Memory B cell (primary cell): Measurements from ENCODE around the gene SETD2.

ENCODE experiments used
- ATAC-seq: fragments of 150-1000 bp; cut with Tn5 transposase; 2 replicates; pipeline ENCODE4 v1.10.0; 2021; ENCODE audit warnings: low read depth, mild to moderate bottlenecking, moderate library complexity
- DNase-seq, 2 donors: peaks; one replicate each; pipeline ENCODE4 v3.0.0; 2022; ENCODE audit warnings: low spot score in 2 of 2
- H3K27ac Mint-ChIP-seq: one replicate; pipeline ENCODE4 v1.8.0; 2022; ENCODE audit warnings: mild to moderate bottlenecking, moderate library complexity, mixed read lengths
- H3K27me3 Mint-ChIP-seq: one replicate; pipeline ENCODE4 v1.8.0; 2022; ENCODE audit warnings: mixed read lengths
- H3K36me3 Mint-ChIP-seq: one replicate; pipeline ENCODE4 v1.8.0; 2022; ENCODE audit warnings: mild to moderate bottlenecking, mixed read lengths
- H3K4me1 Mint-ChIP-seq: one replicate; pipeline ENCODE4 v1.8.0; 2022; ENCODE audit warnings: mixed read lengths
- H3K4me3 Mint-ChIP-seq: one replicate; pipeline ENCODE4 v1.8.0; 2022; ENCODE audit warnings: mild to moderate bottlenecking, moderate library complexity, mixed read lengths
- H3K9me3 Mint-ChIP-seq: one replicate; pipeline ENCODE4 v1.8.0; 2022; ENCODE audit warnings: mixed read lengths

The SETD2 gene

GRCh38 chr3:47003461-47004368 is 160.2 kb downstream of the SETD2 start:
- DNase-seq = no peak
- Mint-ChIP-seq H3K36me3 (peaks cover 12% of the 10 kb centered on the region), H3K27me3 (no peaks in the 10 kb centered on the region), H3K4me3 (no peak overlapping the region), H3K27ac (no peak overlapping the region), H3K4me1 (peaks cover 2% of the 10 kb centered on the region), H3K9me3 (no peaks in the 10 kb centered on the region)
- no peak for ATAC-seq

GRCh38 chr3:47003056-47003410 is 160.9 kb downstream of the SETD2 start:
- DNase-seq (no peak), ATAC-seq (no peak)
- Mint-ChIP-seq H3K36me3 (peaks cover 12% of the 10 kb centered on the region), H3K4me1 (peaks cover 7% of the 10 kb centered on the region), H3K27ac (no peak overlapping the region), H3K4me3 (no peak overlapping the region), H3K9me3 (no peaks in the 10 kb centered on the region), H3K27me3 (no peaks in the 10 kb centered on the region)

GRCh38 chr3:47002171-47003055 is 161.5 kb downstream of the SETD2 start:
- no peak for DNase-seq
- peaks cover 12% of the 10 kb centered on the region for H3K36me3 Mint-ChIP-seq

GRCh38 chr3:47001731-47002170 is 162.2 kb downstream of the SETD2 start:
- ATAC-seq = no peak
- no peak overlapping the region for H3K4me3 Mint-ChIP-seq
- peaks cover 13% of the 10 kb centered on the region for H3K4me1 Mint-ChIP-seq
- H3K27ac Mint-ChIP-seq = no peak overlapping the region
- H3K27me3 Mint-ChIP-seq = no peaks in the 10 kb centered on the region
- no peak for DNase-seq
- no peaks in the 10 kb centered on the region for H3K9me3 Mint-ChIP-seq
- peaks cover 12% of the 10 kb centered on the region for H3K36me3 Mint-ChIP-seq

More at GRCh38 chr3:47002171-47003055, 161.5 kb downstream of the SETD2 start:
- H3K4me3 Mint-ChIP-seq = no peak overlapping the region
- H3K4me1 Mint-ChIP-seq = peaks cover 8% of the 10 kb centered on the region
- no peaks in the 10 kb centered on the region for H3K27me3 Mint-ChIP-seq
- no peak for ATAC-seq
- no peaks in the 10 kb centered on the region for H3K9me3 Mint-ChIP-seq
- H3K27ac Mint-ChIP-seq = no peak overlapping the region

- H3K36me3 Mint-ChIP-seq = peaks cover 12% of the 10 kb centered on the region
- H3K27ac Mint-ChIP-seq = no peak overlapping the region
- peaks cover 14% of the 10 kb centered on the region for H3K4me1 Mint-ChIP-seq
- no peak overlapping the region for H3K4me3 Mint-ChIP-seq
- DNase-seq (no peak), ATAC-seq (no peak)
- no peaks in the 10 kb centered on the region for H3K9me3 Mint-ChIP-seq
- H3K27me3 Mint-ChIP-seq = no peaks in the 10 kb centered on the region
These were observed 162.8 kb downstream of the SETD2 start for GRCh38 chr3:47000922-47001730.

GRCh38 chr3:47000198-47000815 is 163.6 kb downstream of the SETD2 start:
- Mint-ChIP-seq H3K27ac (no peak overlapping the region), H3K4me3 (no peak overlapping the region), H3K36me3 (peaks cover 10% of the 10 kb centered on the region), H3K4me1 (peaks cover 14% of the 10 kb centered on the region), H3K9me3 (no peaks in the 10 kb centered on the region), H3K27me3 (no peaks in the 10 kb centered on the region)
- no peak for DNase-seq
- no peak for ATAC-seq

- peaks cover 14% of the 10 kb centered on the region for H3K4me1 Mint-ChIP-seq
- no peak for DNase-seq
- peaks cover 10% of the 10 kb centered on the region for H3K36me3 Mint-ChIP-seq
- no peak for ATAC-seq
- no peak overlapping the region for H3K4me3 Mint-ChIP-seq
- H3K27ac Mint-ChIP-seq = no peak overlapping the region
- H3K9me3 Mint-ChIP-seq = no peaks in the 10 kb centered on the region
- no peaks in the 10 kb centered on the region for H3K27me3 Mint-ChIP-seq
These were observed 164.3 kb downstream of the SETD2 start for GRCh38 chr3:46999516-47000197.

GRCh38 chr3:46998852-46999515 is 164.9 kb downstream of the SETD2 start:
- Mint-ChIP-seq H3K9me3 (no peaks in the 10 kb centered on the region), H3K36me3 (peaks cover 8% of the 10 kb centered on the region), H3K27ac (no peak overlapping the region), H3K4me1 (peaks cover 14% of the 10 kb centered on the region), H3K27me3 (no peaks in the 10 kb centered on the region), H3K4me3 (no peak overlapping the region)
- ATAC-seq = no peak
- DNase-seq = no peak

- no peak overlapping the region for H3K27ac Mint-ChIP-seq
- no peaks in the 10 kb centered on the region for H3K9me3 Mint-ChIP-seq
- ATAC-seq (peak; percentile 95), DNase-seq (peak; percentile 76 to 78)
- no peaks in the 10 kb centered on the region for H3K27me3 Mint-ChIP-seq
- H3K36me3 Mint-ChIP-seq = peaks cover 3% of the 10 kb centered on the region
- peaks cover 14% of the 10 kb centered on the region for H3K4me1 Mint-ChIP-seq
- no peak overlapping the region for H3K4me3 Mint-ChIP-seq
These were observed 165.6 kb downstream of the SETD2 start for GRCh38 chr3:46998121-46998851.

- H3K27me3 Mint-ChIP-seq = no peaks in the 10 kb centered on the region
- no peak overlapping the region for H3K27ac Mint-ChIP-seq
- no peaks in the 10 kb centered on the region for H3K9me3 Mint-ChIP-seq
- no peak for ATAC-seq
- peaks cover 14% of the 10 kb centered on the region for H3K4me1 Mint-ChIP-seq
- DNase-seq = no peak
- peaks cover 3% of the 10 kb centered on the region for H3K36me3 Mint-ChIP-seq
- H3K4me3 Mint-ChIP-seq = no peak overlapping the region
These were observed 166.3 kb downstream of the SETD2 start for GRCh38 chr3:46997453-46998091.

GRCh38 chr3:46996689-46997452 is 167.0 kb downstream of the SETD2 start:
- no peak for DNase-seq
- ATAC-seq = no peak
- Mint-ChIP-seq H3K4me1 (peaks cover 12% of the 10 kb centered on the region), H3K9me3 (no peaks in the 10 kb centered on the region), H3K4me3 (no peak overlapping the region), H3K27ac (no peak overlapping the region), H3K27me3 (no peaks in the 10 kb centered on the region), H3K36me3 (no peaks in the 10 kb centered on the region)
